ENCODE data around the gene SNX5.
A peak's percentile ranks its signal among the peaks of the same experiment; 100 is the strongest.

Gene SNX5

DNA sequence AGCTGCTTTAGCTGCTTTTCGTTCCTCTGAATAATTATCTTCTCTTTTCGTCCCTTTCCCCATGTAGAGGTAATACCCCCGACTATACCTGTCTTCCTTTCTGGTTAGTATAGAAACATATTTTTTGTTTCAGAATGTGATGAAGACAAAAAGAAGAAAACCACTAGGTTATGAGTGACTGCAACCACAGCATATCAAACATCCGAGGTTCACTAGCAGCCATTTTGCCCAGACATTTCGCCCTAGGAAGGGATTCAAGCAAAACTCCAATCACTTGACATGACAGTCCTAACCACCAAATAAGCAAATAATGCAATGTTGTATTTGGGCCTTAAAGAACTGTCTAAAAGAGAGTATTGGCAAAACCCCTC, 9.4 kb downstream of the SNX5 start:
- DNase-seq: no peak
- Mint-ChIP-seq H3K4me3 (peak overlapping the region; percentile 25), H3K27ac (peak overlapping the region; percentile 85), H3K9me3 (no peaks in the 10 kb centered on the region), H3K36me3 (ENCODE audit: low read depth) (peaks cover 96% of the 10 kb centered on the region), H3K4me1 (ENCODE audit: low read depth) (peaks cover 87% of the 10 kb centered on the region), H3K27me3 (no peaks in the 10 kb centered on the region)

DNA sequence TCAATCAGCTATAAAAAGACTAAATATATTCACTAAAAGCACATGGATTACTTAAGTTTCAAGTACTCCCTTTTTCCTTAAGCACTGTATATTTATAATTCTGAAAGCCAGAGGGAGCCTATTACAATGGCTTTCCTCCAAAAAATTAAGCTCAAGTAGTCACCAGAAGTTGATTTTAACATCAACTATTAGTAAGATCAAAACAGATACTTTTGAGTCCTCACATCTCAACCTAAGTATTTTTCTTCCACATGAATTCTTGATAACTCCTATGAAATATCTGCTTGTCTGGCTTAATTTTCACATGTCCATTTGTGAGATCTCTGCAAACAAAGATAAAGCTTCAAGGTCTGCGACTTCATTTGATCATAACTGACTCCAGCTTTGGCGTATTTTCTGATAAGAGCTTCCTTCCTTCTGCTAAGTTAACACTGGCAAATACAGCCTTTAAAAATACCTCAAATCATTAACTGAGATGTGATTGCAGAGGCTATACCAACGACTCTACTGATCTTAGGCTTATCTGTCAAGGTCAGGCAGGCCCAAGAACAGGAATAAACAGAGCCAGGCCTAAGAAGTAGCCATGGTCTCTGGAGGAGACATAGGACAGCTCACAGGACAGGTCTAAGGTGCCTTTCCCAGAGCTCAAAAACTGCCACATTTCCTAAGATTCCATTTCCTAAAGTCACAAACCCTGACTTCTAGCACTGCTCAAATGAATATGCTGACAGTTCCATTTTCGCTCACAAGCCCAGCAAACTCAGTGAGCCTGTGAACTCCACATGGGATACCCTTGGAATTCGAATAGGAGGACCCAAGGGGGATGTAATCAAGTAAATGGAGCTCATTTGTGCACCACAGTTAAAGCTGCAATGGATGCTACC, 10.0 kb downstream of the SNX5 start:
- Mint-ChIP-seq H3K4me3 (peak overlapping the region; percentile 4), H3K36me3 (ENCODE audit: low read depth) (peaks cover 96% of the 10 kb centered on the region)

DNA sequence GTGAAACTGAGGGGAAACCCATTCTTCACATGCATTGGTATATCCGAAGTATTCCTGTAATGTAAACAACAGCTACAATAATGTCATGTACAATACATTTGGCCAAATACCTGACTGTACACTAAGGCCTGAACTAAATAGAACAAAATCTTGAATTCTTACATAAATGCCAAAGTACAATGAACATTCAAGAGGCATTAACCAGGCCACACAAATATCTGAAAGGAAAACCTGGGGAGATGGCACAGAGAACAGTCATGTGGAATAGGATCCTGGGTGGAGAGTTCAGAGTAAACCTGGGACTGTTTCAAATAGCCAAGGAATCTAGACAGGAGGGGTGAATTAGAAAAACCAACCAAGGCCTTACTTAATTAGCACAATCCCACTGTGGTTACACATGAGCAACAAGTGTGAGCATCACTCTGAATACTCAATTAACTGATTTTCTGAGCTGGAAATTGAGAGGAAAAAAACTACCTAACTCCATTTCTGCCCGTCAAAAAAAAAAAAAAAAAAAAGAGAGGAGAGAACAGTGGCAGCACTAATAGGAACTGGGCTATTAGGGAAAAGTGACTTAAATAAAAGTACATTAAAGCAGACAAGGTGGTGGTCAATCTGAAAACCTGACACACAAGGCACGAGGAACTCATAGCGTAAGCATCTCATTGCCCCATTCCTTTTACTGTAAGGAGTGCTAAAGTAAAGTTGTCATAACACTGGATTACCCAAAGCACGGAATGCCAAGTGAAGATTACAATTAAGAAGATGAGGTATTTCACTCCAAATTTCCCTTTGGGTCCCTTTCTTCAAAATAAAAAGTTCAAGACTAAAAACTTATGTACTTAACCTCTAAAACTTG, 10.9 kb downstream of the SNX5 start:
- no peak overlapping the region for H3K4me3 Mint-ChIP-seq

More for the DNA sequence above, 10.0 kb downstream of the SNX5 start:
- Mint-ChIP-seq H3K9me3 (no peaks in the 10 kb centered on the region), H3K27ac (peak overlapping the region; percentile 54), H3K27me3 (no peaks in the 10 kb centered on the region), H3K4me1 (ENCODE audit: low read depth) (peaks cover 87% of the 10 kb centered on the region)
- no peak for DNase-seq

DNA sequence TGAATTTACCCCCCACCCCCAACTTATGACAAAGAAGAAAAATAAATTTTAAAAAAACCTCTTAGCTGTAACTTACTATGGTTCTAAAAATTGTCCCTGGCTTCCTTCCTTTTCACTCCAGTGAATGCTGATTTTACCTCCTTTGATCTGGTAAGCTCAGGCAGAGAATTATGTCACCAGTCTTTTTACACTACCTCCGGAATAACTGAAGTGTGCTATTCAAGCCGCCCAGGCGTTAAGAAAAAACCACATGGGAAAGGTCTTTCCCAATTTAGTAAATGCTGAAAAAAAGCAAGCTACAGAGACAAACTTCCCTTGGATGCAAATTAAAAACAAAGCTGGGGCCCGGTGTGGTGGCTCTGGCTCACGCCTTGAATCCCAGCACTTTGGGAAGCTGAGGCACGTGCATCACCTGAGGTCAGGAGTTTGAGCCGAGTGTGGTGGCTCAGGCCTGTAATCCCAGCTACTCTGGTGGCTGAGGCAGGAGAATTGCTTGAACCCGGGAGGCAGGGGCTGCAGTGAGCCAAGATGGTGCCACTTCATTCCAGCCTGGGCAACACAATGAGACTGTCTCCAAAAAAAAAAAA, 12.4 kb downstream of the SNX5 start:
- Mint-ChIP-seq H3K4me1 (ENCODE audit: low read depth) (peaks cover 64% of the 10 kb centered on the region), H3K9me3 (no peaks in the 10 kb centered on the region), H3K36me3 (ENCODE audit: low read depth) (peaks cover 97% of the 10 kb centered on the region), H3K27me3 (no peaks in the 10 kb centered on the region), H3K4me3 (no peak overlapping the region), H3K27ac (peak overlapping the region; percentile 67)
- DNase-seq: no peak

More for the DNA sequence above, 10.9 kb downstream of the SNX5 start:
- no peaks in the 10 kb centered on the region for H3K27me3 Mint-ChIP-seq
- DNase-seq: no peak
- H3K4me1 Mint-ChIP-seq (ENCODE audit: low read depth): peaks cover 78% of the 10 kb centered on the region
- H3K27ac Mint-ChIP-seq: peak overlapping the region; percentile 55
- H3K36me3 Mint-ChIP-seq (ENCODE audit: low read depth): peaks cover 96% of the 10 kb centered on the region
- no peaks in the 10 kb centered on the region for H3K9me3 Mint-ChIP-seq

DNA sequence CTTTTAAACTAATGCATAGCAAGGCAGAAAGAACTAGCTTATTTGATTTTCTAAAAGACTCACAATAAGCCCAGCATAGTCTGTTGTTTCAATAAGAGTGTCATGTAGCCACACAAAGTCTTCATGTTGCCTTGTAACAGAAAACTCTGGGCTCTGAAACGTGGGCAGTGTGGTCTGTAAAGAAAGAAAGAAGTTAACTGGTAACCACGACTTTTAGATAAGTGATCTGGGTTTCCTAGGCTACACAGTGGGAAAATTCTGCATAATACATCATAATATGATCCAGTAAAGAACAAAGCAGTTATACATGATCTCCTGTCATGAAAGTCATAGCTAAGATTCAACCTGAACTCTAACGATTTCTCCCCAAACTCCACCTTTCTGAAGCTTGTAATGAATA, 13.3 kb downstream of the SNX5 start:
- DNase-seq: no peak
- Mint-ChIP-seq H3K4me1 (ENCODE audit: low read depth) (peaks cover 55% of the 10 kb centered on the region), H3K36me3 (ENCODE audit: low read depth) (peaks cover 97% of the 10 kb centered on the region), H3K4me3 (no peak overlapping the region), H3K27me3 (no peaks in the 10 kb centered on the region), H3K9me3 (no peaks in the 10 kb centered on the region), H3K27ac (peak overlapping the region; percentile 67)

DNA sequence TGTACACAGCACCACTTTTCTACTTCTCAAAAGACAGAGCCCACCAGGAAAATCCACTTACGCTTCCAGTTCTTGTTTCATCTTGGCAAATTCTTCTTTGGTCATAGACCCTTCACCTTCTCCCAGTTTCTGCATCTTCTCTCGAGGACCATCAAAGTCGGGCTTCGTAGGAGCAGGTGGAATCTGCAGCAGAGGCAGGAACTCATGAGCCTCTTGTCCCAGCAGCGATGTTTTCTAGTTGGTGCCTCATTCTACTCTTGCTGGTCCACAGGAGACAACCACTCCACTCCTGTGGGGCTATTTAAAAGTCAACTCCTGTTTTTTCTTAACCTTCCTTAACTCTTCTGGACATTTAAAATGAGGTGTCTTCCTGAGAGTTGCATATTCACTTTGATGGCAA, 14.7 kb downstream of the SNX5 start:
- H3K4me3 Mint-ChIP-seq: no peak overlapping the region
- no peaks in the 10 kb centered on the region for H3K27me3 Mint-ChIP-seq

DNA sequence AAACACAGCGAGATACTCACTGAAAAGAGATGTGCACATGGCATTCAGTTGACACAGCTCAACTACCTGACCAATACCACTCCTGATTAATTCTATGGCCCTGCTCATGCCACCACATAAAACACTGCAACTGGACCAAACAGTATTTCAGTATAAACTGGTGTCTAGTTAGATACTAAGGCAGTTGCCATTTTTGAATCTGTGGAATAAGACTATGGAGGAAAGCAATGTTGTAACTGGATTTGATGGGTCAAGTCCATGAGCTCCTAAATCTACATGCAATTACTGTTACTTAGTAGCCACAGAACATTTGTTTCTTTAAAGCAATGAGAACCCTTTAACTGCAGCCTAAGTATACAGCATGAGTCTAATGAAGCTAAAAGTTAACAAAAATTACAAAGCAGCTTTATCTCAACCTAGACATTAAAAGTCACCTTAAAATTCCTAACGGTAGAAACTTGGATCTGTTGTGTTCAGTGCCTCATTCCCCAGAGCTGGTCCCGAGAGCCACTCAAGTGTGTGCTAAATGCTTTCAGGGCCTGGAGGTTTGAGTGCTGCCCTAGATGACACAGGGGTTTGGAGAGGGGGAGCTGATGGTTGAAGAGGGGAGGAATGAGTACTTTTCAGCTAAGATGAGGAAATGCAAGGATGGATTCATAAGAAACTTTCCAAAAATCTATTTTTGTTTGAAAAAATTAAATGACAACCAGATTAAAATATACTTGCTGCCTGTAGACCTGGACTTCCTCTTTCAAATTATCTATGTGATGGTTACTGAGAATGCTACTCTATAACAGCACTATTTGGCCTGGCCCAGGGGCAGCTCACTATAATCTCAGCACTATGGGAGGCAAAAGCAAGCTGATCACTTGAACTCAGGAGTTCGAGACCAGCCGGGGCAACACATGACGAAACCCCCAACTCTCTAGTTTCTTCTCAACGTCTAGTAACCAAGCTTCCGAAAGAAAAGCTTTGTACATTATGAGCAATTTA, 15.6 kb downstream of the SNX5 start:
- Mint-ChIP-seq H3K4me3 (no peak overlapping the region), H3K9me3 (no peaks in the 10 kb centered on the region), H3K27me3 (no peaks in the 10 kb centered on the region), H3K4me1 (ENCODE audit: low read depth) (peaks cover 32% of the 10 kb centered on the region), H3K27ac (peak overlapping the region; percentile 81), H3K36me3 (ENCODE audit: low read depth) (peaks cover 98% of the 10 kb centered on the region)
- no peak for DNase-seq

More for the DNA sequence above, 14.7 kb downstream of the SNX5 start:
- peaks cover 41% of the 10 kb centered on the region for H3K4me1 Mint-ChIP-seq (ENCODE audit: low read depth)
- peaks cover 97% of the 10 kb centered on the region for H3K36me3 Mint-ChIP-seq (ENCODE audit: low read depth)
- DNase-seq: no peak
- H3K9me3 Mint-ChIP-seq: no peaks in the 10 kb centered on the region
- H3K27ac Mint-ChIP-seq: peak overlapping the region; percentile 26

DNA sequence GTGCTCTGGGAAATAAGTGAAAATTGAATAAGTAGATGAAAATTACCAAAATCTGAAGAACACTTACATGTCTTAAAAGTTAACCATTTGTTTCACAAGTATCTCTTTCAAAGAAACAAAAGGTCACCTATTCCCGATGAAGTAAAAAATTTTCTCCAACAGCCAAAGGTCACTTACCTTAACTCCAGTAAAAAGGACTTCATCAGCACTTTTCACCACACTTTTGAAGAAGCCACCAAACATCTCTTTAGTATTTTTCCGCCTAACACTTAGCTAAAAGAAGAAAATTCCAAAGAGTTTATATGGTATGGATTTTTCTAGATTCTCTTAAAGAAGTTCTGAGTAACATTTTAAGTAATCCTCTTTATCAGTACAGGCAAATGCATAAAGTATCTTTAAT, 17.3 kb downstream of the SNX5 start:
- peak overlapping the region; percentile 56 for H3K27ac Mint-ChIP-seq
- H3K9me3 Mint-ChIP-seq: no peaks in the 10 kb centered on the region
- DNase-seq: no peak
- no peak overlapping the region for H3K4me3 Mint-ChIP-seq
- peaks cover 100% of the 10 kb centered on the region for H3K36me3 Mint-ChIP-seq (ENCODE audit: low read depth)
- no peaks in the 10 kb centered on the region for H3K27me3 Mint-ChIP-seq
- peaks cover 22% of the 10 kb centered on the region for H3K4me1 Mint-ChIP-seq (ENCODE audit: low read depth)

DNA sequence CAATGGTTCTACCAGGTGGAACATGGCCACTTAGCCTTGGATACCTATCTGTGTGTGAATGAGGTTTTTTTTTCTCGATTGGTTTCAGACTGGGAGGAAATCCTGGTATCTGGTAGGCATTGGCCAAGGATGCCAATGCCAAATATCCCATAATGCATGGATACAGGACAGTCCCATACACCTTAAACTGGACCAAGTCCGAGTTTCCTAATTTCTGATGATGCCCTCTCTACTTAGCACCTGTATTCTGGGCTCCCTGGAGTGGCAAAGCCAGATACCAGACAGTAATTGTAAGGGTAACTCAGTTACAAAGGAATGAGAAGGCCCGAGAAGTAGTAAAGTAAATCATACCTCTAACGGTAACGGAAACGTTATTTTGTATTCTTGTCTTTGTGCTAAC, 17.9 kb downstream of the SNX5 start:
- Mint-ChIP-seq H3K4me1 (ENCODE audit: low read depth) (peaks cover 15% of the 10 kb centered on the region), H3K9me3 (no peaks in the 10 kb centered on the region), H3K36me3 (ENCODE audit: low read depth) (peaks cover 100% of the 10 kb centered on the region), H3K4me3 (no peak overlapping the region), H3K27me3 (no peaks in the 10 kb centered on the region), H3K27ac (peak overlapping the region; percentile 56)
- no peak for DNase-seq

DNA sequence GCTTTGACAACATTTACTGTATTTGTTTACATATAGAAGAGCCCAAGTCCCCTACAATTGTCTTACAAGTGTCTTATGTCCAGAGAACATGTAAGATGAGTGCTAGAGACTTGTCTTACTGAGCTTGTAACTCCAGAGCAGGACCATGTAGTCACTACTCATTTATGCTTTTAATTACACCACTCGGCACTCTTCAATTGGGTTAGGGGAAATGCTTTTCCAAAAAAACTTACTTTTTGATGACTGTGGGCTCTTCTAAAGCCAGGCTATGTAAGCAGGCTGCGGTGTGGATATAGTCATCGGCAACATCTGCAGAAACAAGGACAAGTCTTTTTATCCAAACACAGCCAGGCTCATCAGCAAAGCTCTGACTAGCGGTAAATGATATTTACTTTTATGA, 18.7 kb downstream of the SNX5 start:
- Mint-ChIP-seq H3K27ac (no peak overlapping the region), H3K4me3 (no peak overlapping the region), H3K9me3 (no peaks in the 10 kb centered on the region), H3K4me1 (ENCODE audit: low read depth) (peaks cover 8% of the 10 kb centered on the region), H3K27me3 (no peaks in the 10 kb centered on the region), H3K36me3 (ENCODE audit: low read depth) (peaks cover 100% of the 10 kb centered on the region)
- DNase-seq: no peak

DNA sequence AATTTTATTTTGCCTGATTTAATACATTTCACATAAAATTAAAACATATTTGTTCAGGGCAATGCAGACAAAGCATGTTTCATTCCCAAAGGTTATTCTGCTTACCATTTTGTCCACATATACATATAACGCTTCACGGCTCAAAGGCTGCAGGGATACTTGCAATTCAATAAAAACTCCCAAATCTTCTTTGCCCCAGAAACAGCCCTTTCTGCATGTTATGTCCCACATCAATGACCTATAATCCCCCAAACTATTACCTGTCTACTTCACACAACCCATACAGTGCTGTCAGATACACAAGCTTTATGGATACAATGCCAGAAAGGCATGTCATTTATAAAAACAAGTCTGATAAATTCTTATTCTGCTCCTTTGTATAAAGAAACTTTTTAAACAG, 20.2 kb downstream of the SNX5 start:
- H3K27ac Mint-ChIP-seq: peak overlapping the region; percentile 65
- no peak for DNase-seq

DNA sequence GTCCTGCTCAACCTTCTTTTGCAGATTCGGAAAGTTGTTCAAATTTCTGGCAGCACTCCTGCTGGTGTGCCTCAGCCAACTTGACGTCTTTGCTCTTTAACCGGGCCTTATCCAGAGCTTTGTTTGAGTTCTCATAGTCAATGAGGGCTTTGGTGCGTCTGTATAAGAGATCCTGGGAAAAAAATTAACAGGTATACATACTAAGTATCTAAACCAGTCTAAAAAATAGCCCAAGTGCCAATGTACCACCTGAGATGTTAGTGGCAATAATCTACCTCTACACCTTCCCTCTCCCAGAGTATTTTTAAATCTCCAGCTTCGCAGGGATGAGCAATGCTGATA, 21.1 kb downstream of the SNX5 start:
- Mint-ChIP-seq H3K27ac (no peak overlapping the region), H3K36me3 (ENCODE audit: low read depth) (peaks cover 100% of the 10 kb centered on the region), H3K27me3 (no peaks in the 10 kb centered on the region), H3K4me1 (ENCODE audit: low read depth) (no peaks in the 10 kb centered on the region), H3K4me3 (no peak overlapping the region), H3K9me3 (no peaks in the 10 kb centered on the region)
- DNase-seq: no peak

More for the DNA sequence above, 20.2 kb downstream of the SNX5 start:
- H3K27me3 Mint-ChIP-seq: no peaks in the 10 kb centered on the region
- no peak overlapping the region for H3K4me3 Mint-ChIP-seq
- no peaks in the 10 kb centered on the region for H3K9me3 Mint-ChIP-seq
- H3K4me1 Mint-ChIP-seq (ENCODE audit: low read depth): no peaks in the 10 kb centered on the region
- peaks cover 100% of the 10 kb centered on the region for H3K36me3 Mint-ChIP-seq (ENCODE audit: low read depth)

DNA sequence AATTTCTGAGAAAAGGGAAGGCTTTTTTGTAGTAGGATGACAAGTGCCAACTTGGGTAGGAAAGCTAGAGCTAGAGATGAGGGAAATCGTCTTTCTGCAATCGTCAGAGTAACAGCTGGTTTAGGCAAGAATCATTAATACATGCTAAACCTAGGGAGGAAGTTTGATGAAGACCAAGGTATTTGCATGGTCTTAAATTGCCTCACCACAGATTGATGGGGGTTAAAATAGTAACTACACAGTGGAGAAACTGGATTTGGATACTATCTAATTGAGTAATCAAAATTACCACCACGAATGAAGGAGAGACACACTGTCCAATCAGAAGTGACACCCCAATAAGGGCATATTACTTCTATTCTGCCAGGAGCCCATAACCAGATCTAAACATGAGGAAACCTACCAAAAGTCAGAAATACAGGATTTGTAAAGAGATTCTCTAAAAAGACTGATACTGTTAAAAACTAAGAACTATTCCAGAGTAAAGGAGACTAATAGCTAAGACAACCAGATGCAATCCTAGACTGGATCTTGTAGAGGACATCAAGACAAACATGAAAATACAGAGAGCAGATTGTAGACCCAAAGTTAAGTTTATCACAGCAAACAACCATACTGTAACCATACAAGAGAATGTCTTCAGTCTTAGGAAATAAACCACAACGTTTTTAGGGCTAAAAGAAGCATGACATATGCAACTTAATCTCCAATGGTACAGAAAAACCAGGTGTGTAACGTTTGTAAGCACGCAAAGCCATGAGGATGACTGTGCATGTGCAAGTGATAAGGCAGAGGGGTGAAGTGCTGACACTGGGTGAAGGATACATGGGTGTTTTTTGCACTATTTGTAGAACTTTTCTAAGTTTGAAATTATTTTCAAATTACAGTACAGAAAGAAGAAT, 21.8 kb downstream of the SNX5 start:
- Mint-ChIP-seq H3K27ac (peak overlapping the region; percentile 56), H3K4me1 (ENCODE audit: low read depth) (no peaks in the 10 kb centered on the region), H3K36me3 (ENCODE audit: low read depth) (peaks cover 100% of the 10 kb centered on the region), H3K9me3 (no peaks in the 10 kb centered on the region), H3K4me3 (no peak overlapping the region), H3K27me3 (no peaks in the 10 kb centered on the region)
- no peak for DNase-seq
